SH-SY5Y (cell line): ENCODE results near the gene SETDB1.

Experiments used
- GATA2 ChIP-seq: IDR thresholded peaks from 2 replicates; pipeline ENCODE4 v1.6.1; 2011; ENCODE audit warnings: mild to moderate bottlenecking, low read depth, low read length
- GATA3 ChIP-seq: IDR thresholded peaks from 2 replicates; pipeline ENCODE4 v1.6.1; 2011; ENCODE audit warnings: low read depth, mild to moderate bottlenecking, low read length, moderate library complexity

SETDB1 gene

DNA sequence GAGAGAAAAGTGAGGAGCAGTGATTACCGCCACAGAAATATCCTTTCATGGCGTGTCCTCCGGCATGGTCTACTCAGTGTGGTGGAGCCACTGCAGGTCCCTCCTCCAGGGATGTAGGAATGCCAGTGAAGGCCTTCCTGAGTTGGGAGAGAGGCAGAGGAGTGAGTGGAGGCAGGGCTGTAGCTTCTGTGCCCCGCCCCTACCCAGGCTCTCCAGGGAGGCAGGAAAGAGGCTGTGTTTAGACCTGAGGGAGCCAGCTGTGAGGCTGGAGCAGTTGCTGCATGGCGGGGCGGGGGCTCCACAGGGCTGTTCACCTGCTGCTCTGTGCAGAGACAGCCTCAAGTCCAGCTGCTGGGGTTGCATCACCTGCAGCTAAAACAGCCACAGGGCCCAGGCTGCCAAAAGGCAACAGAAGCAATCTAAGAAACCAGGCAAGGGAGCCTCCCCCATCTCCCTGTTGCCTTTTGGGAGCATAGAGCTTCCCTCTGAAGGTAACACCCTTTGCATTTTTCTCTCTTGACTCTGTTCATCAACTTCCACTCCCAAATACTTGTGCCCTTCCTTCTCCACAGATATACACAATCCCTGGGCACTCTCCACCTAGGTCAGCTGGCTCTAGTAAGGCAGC, 55.1 kb downstream of the SETDB1 start:
- no peak for TF ChIP-seq GATA3
- no peak for TF ChIP-seq GATA2

DNA sequence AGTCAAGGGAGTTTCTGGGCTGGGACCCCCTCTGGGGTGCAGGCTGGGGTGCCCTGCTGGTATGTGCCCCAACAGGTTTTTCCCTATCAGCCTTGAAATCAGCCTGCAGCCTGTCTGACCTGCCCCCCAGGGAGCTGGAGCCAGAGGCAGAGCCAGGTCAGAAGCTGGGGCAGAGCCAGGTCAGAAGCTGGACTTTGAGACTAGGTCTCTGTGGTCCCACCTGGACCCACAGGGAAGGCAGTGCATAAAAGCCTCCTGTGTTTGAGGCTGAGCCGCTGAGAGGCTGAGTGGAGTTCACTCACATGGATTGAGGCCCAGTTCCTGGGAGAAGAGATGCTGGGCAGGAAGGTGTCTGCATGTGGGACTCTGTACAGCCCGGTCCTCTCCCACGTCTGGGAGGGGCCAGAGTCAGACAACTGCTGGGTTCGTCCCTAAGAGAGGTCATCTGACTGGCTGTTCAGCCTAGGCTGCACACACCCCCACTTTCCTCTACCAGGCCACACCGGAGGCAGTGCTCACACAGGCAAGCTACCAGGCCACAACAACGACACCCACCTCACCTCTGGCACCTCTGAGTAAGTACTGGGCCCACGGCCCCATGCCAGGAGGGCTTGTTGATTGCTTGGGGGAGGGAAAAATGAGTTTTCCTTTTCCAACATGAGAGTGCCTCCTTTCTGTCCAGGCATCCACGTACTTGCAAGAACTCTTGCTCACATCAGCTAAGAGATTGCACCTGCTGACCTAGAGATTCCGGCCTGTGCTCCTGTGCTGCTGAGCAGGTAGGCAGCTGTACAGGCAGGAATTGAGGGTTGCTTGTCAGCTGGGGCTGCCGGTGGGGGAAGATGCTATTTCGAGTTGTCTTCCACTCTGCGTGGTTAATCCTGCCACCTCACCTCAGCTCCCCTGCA, 55.9 kb downstream of the SETDB1 start, which contains the start of gene ANXA9:
Gene ANXA9, plus strand, starts transcription at position 488 of the 908 bp plus-strand sequence. CDS start 814 bp downstream, outside the sequence.
- TF ChIP-seq GATA3 (no peak), GATA2 (no peak)

DNA sequence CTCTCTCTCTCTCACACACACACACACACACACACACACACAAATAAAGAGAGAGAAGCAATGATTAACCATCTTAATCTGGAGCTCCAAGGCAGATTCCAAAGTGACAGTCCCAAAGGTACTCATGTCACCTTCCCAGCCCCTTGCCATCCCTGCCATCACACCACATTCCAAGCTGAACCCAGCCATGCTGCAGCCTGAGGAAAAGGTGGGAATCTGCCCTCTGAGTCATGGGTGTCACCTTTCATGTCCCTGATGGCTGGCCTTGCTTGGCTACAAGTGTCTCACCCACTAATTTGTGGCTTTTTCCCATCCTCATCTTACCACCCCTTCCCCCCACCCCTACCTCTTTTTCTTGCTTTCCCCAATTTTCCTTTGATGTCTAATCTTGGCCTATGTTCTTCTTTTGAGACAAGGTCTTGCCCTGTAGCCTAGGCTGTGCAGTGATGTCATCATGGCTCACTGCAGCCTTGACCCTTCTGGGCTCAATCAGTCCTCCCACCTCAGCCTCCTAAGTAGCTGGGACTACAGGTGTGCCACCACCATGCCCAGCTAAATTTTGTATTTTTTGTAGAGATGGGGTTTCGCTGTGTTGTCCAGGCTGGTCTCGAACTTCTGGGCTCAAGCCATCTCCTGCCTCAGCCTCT, 59.1 kb downstream of the SETDB1 start:
- TF ChIP-seq GATA3 (no peak), GATA2 (no peak)

DNA sequence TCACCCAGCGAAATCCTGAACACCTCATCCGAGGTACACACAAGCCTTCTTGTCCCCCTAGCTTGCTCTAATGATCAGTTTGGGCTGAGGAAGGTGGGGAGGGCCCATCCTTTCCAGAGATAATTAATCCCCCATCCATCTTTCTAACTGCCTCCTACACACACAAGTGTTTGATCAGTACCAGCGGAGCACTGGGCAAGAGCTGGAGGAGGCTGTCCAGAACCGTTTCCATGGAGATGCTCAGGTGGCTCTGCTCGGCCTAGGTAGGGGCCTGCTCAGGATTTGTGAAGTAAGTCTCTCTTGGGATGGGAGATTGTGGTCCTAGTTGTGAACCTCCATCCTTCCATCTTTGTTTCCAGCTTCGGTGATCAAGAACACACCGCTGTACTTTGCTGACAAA, 61.8 kb downstream of the SETDB1 start:
- TF ChIP-seq GATA3, result no peak
- TF ChIP-seq GATA2, result no peak

- TF ChIP-seq GATA2 (no peak), GATA3 (no peak)
These were observed 66.5 kb downstream of the SETDB1 start for GRCh38 chr1:150992626-150993025.

GRCh38 chr1:150994248-150994647, 68.1 kb downstream of the SETDB1 start:
- no peak for TF ChIP-seq GATA3
- no peak for TF ChIP-seq GATA2

GRCh38 chr1:150995460-150995859, 69.3 kb downstream of the SETDB1 start:
- TF ChIP-seq GATA3, result no peak
- TF ChIP-seq GATA2, result no peak

DNA sequence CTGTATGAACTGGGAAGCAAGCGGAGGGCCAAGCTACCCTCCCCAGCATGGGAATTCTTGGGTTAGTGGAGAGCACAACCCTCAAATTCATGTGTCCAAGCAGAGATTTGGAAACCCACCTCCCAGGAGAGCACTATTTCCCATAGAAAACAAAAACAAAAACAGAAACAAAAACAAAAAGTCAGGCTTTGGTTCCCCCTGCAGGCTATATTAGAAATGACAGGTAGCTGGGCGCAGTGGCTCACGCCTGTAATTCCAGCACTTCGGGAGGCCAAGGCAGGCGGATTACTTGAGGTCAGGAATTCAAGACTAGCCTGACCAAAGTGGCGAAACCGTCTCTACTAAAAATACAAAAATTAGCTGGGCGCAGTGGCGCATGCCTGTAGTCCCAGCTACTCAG, 69.7 kb downstream of the SETDB1 start:
- no peak for TF ChIP-seq GATA2
- TF ChIP-seq GATA3, result no peak

DNA sequence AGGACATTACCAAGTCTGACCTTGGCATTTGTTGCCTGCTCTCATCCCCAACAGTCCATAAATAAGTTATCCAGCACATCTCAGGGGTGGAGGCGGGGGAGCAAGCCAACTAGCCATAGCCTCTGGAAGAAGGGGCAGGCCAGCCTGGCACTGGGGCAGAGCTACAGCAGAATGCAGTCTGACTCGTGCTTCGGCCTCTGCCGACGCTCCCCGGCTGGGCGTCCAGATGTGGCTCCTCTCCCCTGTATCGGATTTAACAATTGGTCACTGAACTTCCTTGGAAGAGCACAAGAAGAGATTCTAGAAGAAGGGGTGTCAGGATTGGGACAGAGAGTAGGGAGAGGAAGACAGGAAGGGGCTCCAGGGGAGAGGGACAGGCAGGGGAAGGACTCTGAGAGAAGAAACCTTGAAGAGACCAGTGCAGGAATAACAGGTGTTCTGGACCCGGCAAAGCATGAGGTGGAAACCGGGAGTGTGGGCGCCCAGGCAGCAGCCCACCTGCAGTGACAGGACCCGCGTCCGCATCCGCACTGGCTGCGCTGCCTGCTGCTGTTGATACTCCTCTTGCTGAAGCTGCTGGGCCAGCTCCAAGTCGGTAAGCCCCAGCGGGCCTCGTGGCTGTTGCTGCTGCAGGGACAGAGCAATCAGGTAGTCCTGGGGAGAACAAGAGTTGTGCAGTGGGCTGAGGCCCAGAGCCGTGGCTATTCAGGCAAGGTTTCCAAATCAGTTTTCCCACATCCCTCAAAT, 71.1 kb downstream of the SETDB1 start:
- no peak for TF ChIP-seq GATA2
- TF ChIP-seq GATA3, result no peak

DNA sequence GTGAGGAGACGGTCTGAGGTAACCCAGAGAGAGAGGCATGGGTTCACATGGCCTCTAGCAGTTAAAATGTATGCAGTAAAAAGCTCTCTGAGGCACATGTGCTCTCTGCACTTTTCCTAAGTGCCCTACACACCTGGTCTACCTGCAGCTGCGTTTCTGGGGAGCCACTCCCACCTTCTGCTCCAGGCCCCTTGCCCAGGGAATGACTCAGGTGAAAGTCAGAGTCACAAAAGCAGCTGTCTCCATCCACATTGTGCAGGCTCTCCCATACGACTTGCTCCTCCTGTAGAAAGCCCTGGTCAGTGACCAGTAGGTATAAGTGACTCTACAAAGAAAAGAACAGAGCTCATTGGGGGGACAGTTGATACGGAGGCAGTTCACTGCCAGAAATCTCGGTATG, 71.8 kb downstream of the SETDB1 start:
- TF ChIP-seq GATA2 (no peak), GATA3 (no peak)

DNA sequence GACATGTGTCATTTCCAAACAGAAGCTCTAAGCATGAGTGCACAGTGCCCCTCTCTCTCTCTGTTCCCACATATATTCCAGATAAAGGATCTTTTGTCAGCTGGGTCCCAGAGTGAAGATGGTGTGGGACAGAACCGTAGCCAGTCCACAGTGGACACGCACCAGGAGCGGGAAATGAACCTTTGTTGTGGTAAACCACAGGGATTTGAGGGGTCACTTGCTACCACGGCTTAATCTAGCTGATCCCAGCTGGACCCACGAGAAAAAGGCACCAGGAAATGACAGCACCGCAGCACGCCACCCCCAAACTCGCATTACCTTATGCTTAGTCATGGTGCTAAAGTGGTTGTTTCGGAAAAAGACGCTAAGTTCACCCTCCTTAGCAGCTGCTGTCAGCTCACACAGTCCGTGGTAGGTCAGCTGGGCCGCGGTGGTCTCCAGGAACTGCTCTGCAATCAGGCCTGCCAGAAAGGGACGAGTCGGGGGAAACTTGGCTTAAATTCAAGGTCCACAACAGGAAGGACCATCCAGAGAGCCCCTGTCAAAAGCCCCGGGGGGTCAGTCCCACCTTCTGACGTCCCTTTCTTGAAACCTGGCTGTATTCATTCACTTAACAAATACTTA, 73.0 kb downstream of the SETDB1 start:
- TF ChIP-seq GATA3 (no peak), GATA2 (no peak)

- TF ChIP-seq GATA2 (no peak), GATA3 (no peak)
These were observed 73.8 kb downstream of the SETDB1 start for GRCh38 chr1:150999926-151000325.

- no peak for TF ChIP-seq GATA3
- no peak for TF ChIP-seq GATA2
These were observed 74.2 kb downstream of the SETDB1 start for GRCh38 chr1:151000408-151000807.
